Muscle layer of duodenum (tissue), 2 donors: ENCODE data around the gene ISX.
A peak's percentile ranks its signal among the peaks of the same experiment; 100 is the strongest.

Source experiments
- H3K27ac ChIP-seq: one replicate; pipeline ENCODE4 v1.7.0; 2013; ENCODE audit warnings: mild to moderate bottlenecking, low read length
- H3K27me3 ChIP-seq: one replicate; pipeline ENCODE4 v1.7.0; 2013; ENCODE audit warnings: low read depth, mild to moderate bottlenecking, control low read depth, low read length
- H3K36me3 ChIP-seq, 2 donors: one replicate each; pipeline ENCODE4 v1.7.0; 2013; ENCODE audit warnings: low read length in 2 of 2, control low read depth in 1 of 2, mild to moderate bottlenecking in 1 of 2; ENCODE audit not compliant: insufficient read depth in 2 of 2, control insufficient read depth in 1 of 2
- H3K4me1 ChIP-seq, 2 donors: one replicate each; pipeline ENCODE4 v1.7.0; 2013; ENCODE audit warnings: low read length in 2 of 2, mild to moderate bottlenecking in 2 of 2, control low read depth in 1 of 2, moderate library complexity in 1 of 2; ENCODE audit not compliant: insufficient read depth in 2 of 2, control insufficient read depth in 1 of 2
- H3K4me3 ChIP-seq, 2 donors: one replicate each; pipeline ENCODE4 v1.7.0; 2013; ENCODE audit warnings: low read length in 2 of 2, low read depth in 1 of 2, mild to moderate bottlenecking in 1 of 2
- H3K9me3 ChIP-seq, 2 donors: one replicate each; pipeline ENCODE4 v1.7.0; 2013; ENCODE audit warnings: low read length in 2 of 2, control low read depth in 1 of 2, mild to moderate bottlenecking in 1 of 2; ENCODE audit not compliant: control insufficient read depth in 1 of 2
- donor health status: healthy.

Gene ISX

DNA sequence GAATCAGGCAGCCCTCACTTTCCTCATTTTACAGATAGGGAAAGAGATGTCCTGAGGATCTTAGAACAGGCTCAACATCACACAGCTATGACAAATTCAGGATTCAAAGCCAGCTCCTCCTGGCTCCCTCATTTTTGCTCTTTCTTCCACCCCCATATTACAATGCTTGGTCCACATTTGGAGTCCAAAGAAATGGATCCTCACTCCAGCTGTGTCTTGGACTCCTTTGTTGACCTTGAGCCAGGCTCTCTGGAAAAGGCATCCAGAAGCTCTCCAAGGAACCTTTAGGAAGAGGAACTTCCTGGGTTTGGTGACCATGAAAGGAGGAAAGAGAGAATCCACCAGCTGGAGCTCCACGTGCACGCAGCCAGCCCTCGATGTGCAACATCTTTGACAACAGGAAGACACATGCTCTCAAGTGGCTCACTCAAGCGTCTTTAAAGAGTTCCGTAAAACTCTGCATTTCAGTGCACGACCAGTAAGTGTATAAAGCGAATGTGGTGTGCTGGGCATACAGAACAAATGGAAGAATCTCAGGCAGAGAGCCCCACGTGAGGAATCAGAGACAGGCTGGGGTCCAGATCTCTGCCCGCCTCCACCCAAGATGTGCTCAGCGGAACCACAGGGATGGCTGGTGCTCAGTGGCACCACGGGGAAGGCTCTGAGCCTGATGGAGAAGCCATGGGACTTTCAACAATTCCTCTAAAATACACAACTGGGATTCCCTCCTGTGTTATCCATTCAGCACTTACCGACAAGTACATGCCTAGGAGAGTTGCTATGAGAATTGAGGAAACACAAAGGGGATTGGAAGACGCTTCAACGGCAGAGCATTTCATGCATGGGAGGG, 48.4 kb downstream of the ISX start:
- Histone ChIP-seq H3K9me3 (no peaks in the 10 kb centered on the region), H3K36me3 (no peaks in the 10 kb centered on the region), H3K4me3 (no peak overlapping the region), H3K27ac (no peak overlapping the region), H3K27me3 (no peaks in the 10 kb centered on the region), H3K4me1 (no peaks in the 10 kb centered on the region)

DNA sequence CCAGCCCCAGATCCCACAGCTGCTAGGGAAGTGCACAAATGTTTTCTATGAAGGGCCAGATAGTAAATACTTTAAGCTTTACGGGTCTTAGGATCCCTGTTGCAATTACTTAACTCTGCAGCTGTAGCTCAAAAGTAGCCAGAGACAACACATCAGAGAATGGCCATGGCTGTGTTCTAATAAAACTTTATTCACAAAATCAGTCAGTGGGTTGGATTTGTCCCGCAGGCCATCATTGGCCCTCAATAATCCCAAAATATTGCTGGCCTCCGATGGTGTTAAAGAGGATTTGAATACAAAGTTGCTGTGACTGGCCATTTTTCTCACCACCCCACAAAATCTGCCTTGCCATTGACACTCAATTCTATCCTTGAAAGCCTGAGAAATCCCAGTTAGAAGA, 49.6 kb downstream of the ISX start:
- Histone ChIP-seq H3K27ac (no peak overlapping the region), H3K4me1 (no peaks in the 10 kb centered on the region), H3K4me3 (no peak overlapping the region)

DNA sequence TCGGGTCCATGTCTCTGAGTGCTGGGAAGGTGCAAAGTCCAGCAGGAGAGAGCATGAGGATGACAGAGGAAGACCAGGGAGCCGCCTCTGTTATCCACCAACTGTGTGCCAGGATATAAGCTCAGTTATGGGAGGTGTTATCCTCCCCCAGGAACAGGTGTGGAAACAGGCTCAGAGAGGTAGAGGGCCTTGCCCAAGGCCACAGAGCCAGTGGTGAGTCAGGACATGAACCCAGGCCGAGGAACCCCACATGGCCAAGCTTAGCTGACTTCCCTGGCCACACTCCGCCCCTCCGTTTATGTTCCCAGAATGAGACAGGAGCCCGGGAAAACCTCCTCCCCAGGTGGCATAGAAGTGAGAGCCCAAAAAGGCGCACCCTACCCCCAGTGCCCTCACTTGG, 50.3 kb downstream of the ISX start:
- no peaks in the 10 kb centered on the region for H3K36me3 ChIP-seq
- H3K27ac ChIP-seq: no peak overlapping the region
- H3K4me1 ChIP-seq: no peaks in the 10 kb centered on the region
- no peaks in the 10 kb centered on the region for H3K9me3 ChIP-seq
- no peak overlapping the region for H3K4me3 ChIP-seq
- H3K27me3 ChIP-seq: no peaks in the 10 kb centered on the region

More for the DNA sequence above, 49.6 kb downstream of the ISX start:
- Histone ChIP-seq H3K36me3 (no peaks in the 10 kb centered on the region), H3K27me3 (no peaks in the 10 kb centered on the region), H3K9me3 (no peaks in the 10 kb centered on the region)

DNA sequence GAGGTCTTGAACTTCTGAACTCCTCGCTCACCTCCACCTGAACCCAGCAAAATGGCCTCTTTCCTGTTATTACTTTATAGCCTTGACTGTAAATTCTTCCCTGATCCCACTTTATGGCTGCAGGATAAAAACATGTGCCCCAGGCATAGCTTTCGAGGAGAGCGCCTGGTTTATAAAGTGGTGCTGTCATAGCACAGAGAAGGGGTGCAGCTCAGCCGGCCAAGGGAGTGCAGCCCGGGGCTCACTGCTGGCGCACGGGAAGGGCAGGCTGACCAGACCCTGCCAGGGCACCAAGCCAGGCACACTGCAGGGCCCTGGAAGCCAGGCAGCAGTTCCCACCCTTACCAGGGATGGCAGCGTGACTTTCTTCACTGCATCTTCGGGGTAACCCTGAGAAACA, 50.9 kb downstream of the ISX start:
- Histone ChIP-seq H3K9me3 (no peaks in the 10 kb centered on the region), H3K36me3 (no peaks in the 10 kb centered on the region), H3K27me3 (no peaks in the 10 kb centered on the region), H3K4me3 (no peak overlapping the region), H3K27ac (no peak overlapping the region), H3K4me1 (no peaks in the 10 kb centered on the region)

DNA sequence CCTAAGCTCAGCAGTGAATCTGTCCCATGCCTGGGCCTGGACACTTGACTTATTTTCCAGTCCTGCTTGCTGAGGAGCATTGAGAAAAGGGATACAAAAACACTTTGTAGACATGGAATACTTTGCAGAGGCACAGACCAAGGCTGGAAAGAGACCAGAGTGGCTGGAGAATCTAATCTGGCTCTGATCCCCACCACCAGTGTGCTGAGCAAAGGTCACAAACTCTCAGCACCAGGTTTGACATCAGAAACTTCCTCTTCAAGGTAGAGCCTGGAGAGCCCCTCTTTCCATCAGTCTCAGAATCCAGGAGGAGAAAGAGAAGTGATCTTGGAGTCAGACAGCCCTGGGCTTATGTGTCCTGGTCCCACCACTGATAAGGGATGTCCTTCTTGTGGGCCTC, 53.5 kb downstream of the ISX start:
- H3K36me3 ChIP-seq: no peaks in the 10 kb centered on the region
- H3K9me3 ChIP-seq: no peaks in the 10 kb centered on the region
- H3K4me3 ChIP-seq: no peak overlapping the region
- H3K27me3 ChIP-seq: no peaks in the 10 kb centered on the region
- no peaks in the 10 kb centered on the region for H3K4me1 ChIP-seq
- H3K27ac ChIP-seq: no peak overlapping the region

DNA sequence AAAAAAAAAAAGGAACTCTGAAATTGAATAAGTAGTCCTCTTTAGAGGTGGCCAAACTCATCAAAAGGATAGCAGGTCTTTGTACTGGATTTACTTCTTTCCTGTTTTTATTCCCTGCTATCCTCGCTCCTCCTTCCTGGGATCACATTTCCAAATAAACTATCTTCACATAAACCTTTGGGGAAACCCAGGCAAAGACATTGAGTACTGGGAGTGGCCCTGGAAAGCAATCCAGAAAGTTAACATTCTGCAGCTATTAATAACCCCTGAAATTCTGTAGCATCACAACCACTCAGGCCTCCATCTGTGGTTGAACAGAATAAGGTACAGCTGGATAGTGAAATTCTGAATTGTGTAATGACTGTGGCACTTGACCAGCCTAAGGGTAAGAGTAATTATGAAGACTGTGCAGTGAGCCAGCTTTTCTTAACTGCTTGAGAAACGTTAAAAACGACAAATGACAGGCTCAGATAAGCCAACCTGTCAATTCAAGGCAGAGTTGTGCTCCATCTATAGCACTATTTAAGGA, 58.8 kb downstream of the ISX start:
- Histone ChIP-seq H3K9me3 (no peaks in the 10 kb centered on the region), H3K36me3 (no peaks in the 10 kb centered on the region), H3K27ac (no peak overlapping the region), H3K4me3 (no peak overlapping the region), H3K4me1 (no peaks in the 10 kb centered on the region), H3K27me3 (no peaks in the 10 kb centered on the region)

DNA sequence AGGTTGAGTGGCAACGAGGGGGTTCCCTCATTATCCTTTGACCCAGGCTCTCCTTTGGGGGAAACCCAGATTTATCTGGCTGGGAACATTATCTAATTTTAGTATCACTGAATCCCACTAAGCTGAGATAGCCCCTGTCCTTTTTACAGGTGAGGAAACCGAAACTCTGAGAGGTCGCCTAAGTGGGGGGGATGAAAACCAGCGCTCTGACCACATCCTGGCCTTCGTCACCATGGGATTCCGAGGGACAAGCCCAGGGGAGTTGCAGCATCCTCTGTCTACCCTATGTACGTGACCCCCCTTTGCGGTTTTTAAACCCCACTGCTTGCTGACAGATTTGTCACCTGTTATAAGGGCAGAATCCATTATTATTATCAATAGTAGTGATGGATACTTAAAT, 61.0 kb downstream of the ISX start:
- Histone ChIP-seq H3K4me1 (peaks cover 0 to 5% of the 10 kb centered on the region in 2 donors), H3K9me3 (no peaks in the 10 kb centered on the region), H3K27ac (no peak overlapping the region), H3K27me3 (no peaks in the 10 kb centered on the region), H3K36me3 (no peaks in the 10 kb centered on the region), H3K4me3 (no peak overlapping the region)

DNA sequence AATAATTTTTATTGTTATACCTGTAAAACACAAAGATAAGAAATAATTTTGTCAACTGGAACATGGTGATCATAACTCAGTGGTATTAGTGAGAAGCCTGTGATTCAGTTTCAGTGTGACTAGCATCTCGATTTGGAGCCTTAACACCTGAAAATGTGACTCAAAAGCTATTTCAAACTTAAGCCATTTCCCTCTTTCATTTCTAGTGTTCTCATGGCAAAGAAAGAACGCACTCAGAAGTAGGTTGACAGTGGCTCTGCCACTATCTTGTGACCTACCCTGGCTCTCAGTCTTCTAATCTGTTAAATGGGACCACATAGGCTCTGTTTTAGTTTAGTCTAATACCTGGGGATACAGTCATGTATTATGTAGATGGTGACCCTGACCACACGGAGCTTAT, 62.7 kb downstream of the ISX start:
- peaks cover 0 to 5% of the 10 kb centered on the region in 2 donors for H3K4me1 ChIP-seq
- no peak overlapping the region for H3K27ac ChIP-seq
- H3K27me3 ChIP-seq: no peaks in the 10 kb centered on the region
- no peaks in the 10 kb centered on the region for H3K36me3 ChIP-seq
- no peaks in the 10 kb centered on the region for H3K9me3 ChIP-seq
- no peak overlapping the region for H3K4me3 ChIP-seq

DNA sequence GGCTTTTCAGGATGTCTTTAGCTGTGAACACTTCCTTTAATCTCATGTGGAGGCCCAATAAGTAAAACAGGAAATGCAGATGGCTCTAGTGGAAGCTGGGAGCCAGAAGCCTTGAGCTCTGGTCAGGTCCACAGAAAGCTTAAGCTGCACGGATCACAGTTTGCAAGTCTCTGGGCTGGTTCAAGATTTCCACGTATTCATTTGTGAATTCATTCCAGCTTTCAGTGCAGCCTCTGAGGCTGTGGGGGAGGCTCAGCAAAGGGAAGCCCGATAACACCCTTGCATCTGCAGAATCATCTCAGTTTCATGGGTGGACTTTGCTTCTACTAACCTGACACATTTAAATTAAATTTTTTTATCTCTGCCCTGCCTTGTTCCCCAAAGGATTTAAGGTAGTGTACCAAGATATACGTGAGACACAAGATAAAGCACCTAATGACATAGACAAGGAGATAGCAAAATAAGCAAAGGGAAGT, 65.6 kb downstream of the ISX start:
- no peak overlapping the region for H3K27ac ChIP-seq
- no peaks in the 10 kb centered on the region for H3K36me3 ChIP-seq
- H3K27me3 ChIP-seq: no peaks in the 10 kb centered on the region
- H3K4me1 ChIP-seq: peaks cover 0 to 5% of the 10 kb centered on the region in 2 donors
- H3K9me3 ChIP-seq: no peaks in the 10 kb centered on the region
- no peak overlapping the region for H3K4me3 ChIP-seq

DNA sequence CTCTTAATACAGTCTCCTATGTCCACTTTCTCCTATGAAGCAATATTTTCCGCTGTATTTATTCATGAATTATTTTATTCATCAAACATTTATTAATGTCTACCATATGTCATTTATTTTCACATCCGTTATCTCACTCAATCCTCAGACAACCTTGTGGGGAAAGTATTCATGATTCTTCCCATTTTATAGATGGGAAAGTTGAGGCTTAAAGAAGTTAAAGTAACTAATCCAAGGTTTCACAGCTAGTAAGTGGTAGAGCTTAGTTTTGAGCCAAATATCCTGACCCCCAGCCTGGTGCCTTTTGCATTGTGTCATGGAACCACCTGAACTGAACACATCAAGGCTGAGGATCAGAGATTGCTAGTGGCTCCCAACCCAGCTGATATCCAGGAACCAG, 66.6 kb downstream of the ISX start:
- Histone ChIP-seq H3K36me3 (no peaks in the 10 kb centered on the region), H3K9me3 (peaks cover 0 to 3% of the 10 kb centered on the region in 2 donors), H3K27me3 (no peaks in the 10 kb centered on the region), H3K4me1 (peaks cover 0 to 5% of the 10 kb centered on the region in 2 donors), H3K4me3 (no peak overlapping the region), H3K27ac (no peak overlapping the region)

DNA sequence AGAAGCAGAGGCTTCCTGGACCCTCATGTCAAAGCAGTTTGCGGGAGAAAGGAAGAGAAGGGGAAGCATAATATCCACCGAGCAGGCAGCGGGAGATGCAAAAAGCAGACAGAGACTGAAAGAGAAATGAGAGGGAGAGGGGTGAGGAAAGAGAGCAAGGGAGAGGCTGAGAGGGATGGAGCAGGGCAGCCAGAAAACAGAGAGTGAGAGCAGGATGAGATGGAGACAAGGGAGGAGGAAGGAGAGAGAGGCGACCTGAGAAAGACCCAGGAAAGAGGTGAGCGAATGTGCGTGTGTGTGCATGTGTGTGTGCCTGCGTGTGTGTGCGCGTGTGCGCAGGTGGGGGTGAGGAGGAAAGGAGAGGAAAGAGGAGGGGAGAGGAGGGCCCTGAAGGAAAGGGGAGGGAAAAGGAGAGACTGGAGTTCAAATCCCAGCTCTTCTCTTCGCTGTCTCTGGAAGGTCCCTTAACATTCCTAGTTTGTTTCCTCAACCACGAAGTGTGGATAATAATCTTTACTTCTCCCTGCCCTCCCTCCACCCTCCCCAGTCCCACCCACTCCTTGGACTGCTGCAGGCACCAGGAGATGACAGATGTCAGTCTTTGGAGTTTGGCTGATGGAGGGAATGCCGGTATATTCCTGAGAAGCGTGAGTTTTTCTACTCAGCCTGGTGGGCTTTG, 67.9 kb downstream of the ISX start:
- H3K9me3 ChIP-seq: peaks cover 0 to 3% of the 10 kb centered on the region in 2 donors
- H3K36me3 ChIP-seq: no peaks in the 10 kb centered on the region
- peak overlapping the region; percentile 51 for H3K27ac ChIP-seq
- H3K27me3 ChIP-seq: no peaks in the 10 kb centered on the region
- no peak overlapping the region for H3K4me3 ChIP-seq
- H3K4me1 ChIP-seq: peaks cover 0 to 5% of the 10 kb centered on the region in 2 donors
